Measurements from ENCODE around the gene PDGFA.

GRCh38 chr7:548401-548800, 28.8 kb upstream of the PDGFA start:
- TF ChIP-seq CTCF (optimal IDR thresholded peaks at IDR 0.05 in 1 of 3, IDR thresholded peaks at IDR 0.05 in 1 of 3, conservative IDR thresholded peaks at IDR 0.05 in 1 of 3; ENCODE audit: extremely low read depth in 1 of 3, insufficient read depth in 2 of 3, low read length in 3 of 3) (no peak), EZH2 (IDR thresholded peaks at IDR 0.05; ENCODE audit: low read length) (no peak)
